AG04450 (cell line): ENCODE data around the gene PLK2. TPM values are rescaled to one million over a fixed set of nuclear protein-coding genes. Genes with fewer than 3 reads are reported as not detected.

Source experiments
- CTCF ChIA-PET: fragments of 300-600, 350-600 bp; formaldehyde crosslinking; extraction: SDS; loops from one replicate; lab custom pipeline; 2022; ENCODE audit warnings: antibody characterized with exemption, inconsistent platforms; lab: Charles Lee
- POLR2A ChIA-PET: fragments of 350-600 bp; formaldehyde crosslinking; extraction: SDS; loops from one replicate; lab custom pipeline; 2021; ENCODE audit warnings: antibody characterized with exemption, inconsistent platforms; lab: Yijun Ruan, JAX
- DNase-seq: peaks from one replicate; pipeline ENCODE4 v3.0.0-alpha.2; 2011; ENCODE audit warnings: low read depth, low spot score
- H3K27ac ChIP-seq: one replicate; pipeline ENCODE4 v1.5.1; 2012; ENCODE audit warnings: low read depth, low read length, control low read depth
- H3K27me3 ChIP-seq: one replicate; pipeline ENCODE4 v1.6.0; 2012; ENCODE audit warnings: low read length; ENCODE audit not compliant: control insufficient read depth, insufficient read depth
- H3K4me3 ChIP-seq: 2 replicates; pipeline ENCODE4 v1.5.1; 2011; ENCODE audit warnings: mild to moderate bottlenecking, low read depth, low read length, control low read depth
- H3K9me3 ChIP-seq: 2 replicates; pipeline ENCODE4 v1.5.1; 2012; ENCODE audit warnings: low read length; ENCODE audit not compliant: control insufficient read depth, insufficient read depth
- CTCF ChIP-seq: IDR thresholded peaks from 2 replicates; pipeline ENCODE4 v1.5.1; 2011; ENCODE audit warnings: low read depth, low read length, control low read depth, inconsistent platforms
- polyA plus RNA-seq: library from polyadenylated mRNA; depleted of rRNA; stranded (reverse); fragments of >200 nt; gene quantifications from 2 replicates; pipeline ENCODE4 v1.2.3, GENCODE V29; 2011

PLK2 gene
- polyA plus RNA-seq, 1 experiment: 229 TPM

- no peak for DNase-seq
- Histone ChIP-seq H3K27me3 (no peaks in the 10 kb centered on the region), H3K9me3 (no peaks in the 10 kb centered on the region; the same call in 1 of the 2 replicates), H3K27ac (peak overlapping the region; percentile 87), H3K4me3 (peak overlapping the region; percentile 94)
- CTCF ChIA-PET: interaction anchor here (0.9 to 7.5 kb wide), 8 partner anchors 595 to 1161 kb away, joined by 3 to 177 read pairs (median 8); no protein-coding TSS in a partner anchor
- TF ChIP-seq CTCF: no peak
- POLR2A ChIA-PET: interaction anchor here (0.7 to 3.1 kb wide), 16 partner anchors 49 to 1161 kb away, joined by 3 to 36 read pairs (median 4); no protein-coding TSS in a partner anchor
These were observed 512 bp downstream of the PLK2 start for GRCh38 chr5:58459146-58460001.

GRCh38 chr5:58458743-58459145 is 1.1 kb downstream of the PLK2 start:
- ChIA-PET POLR2A (interaction anchor here (0.7 to 3.1 kb wide), 7 partner anchors 102 to 1142 kb away, joined by 3 to 36 read pairs (median 5); no protein-coding TSS in a partner anchor), CTCF (interaction anchor here (2.1 to 7.5 kb wide), 3 partner anchors 680 to 1160 kb away, joined by 6 to 177 read pairs (median 123); no protein-coding TSS in a partner anchor)
- Histone ChIP-seq H3K27ac (peak overlapping the region; percentile 87), H3K27me3 (no peaks in the 10 kb centered on the region), H3K4me3 (peak overlapping the region; percentile 94), H3K9me3 (no peaks in the 10 kb centered on the region; the same call in 1 of the 2 replicates)
- no peak for DNase-seq
- TF ChIP-seq CTCF: no peak

- ChIA-PET CTCF (interaction anchor here (2.1 to 7.5 kb wide), 3 partner anchors 680 to 1160 kb away, joined by 6 to 177 read pairs (median 123); no protein-coding TSS in a partner anchor), POLR2A (interaction anchor here (1.7 to 3.1 kb wide), 3 partner anchors 570 to 680 kb away, joined by 3 to 36 read pairs (median 13); no protein-coding TSS in a partner anchor)
- H3K27me3 ChIP-seq: no peaks in the 10 kb centered on the region
- peak overlapping the region; percentile 94 for H3K4me3 ChIP-seq
- no peak overlapping the region for H3K27ac ChIP-seq
- no peak for TF ChIP-seq CTCF
- H3K9me3 ChIP-seq: no peaks in the 10 kb centered on the region; the same call in 1 of the 2 replicates
- no peak for DNase-seq
These were observed 1.6 kb downstream of the PLK2 start for GRCh38 chr5:58458141-58458742.

- ChIA-PET POLR2A (no interaction called here), CTCF (interaction anchor here (2.1 to 2.6 kb wide), 2 partner anchors 569 to 678 kb away, joined by 8 to 24 read pairs; no protein-coding TSS in a partner anchor)
- Histone ChIP-seq H3K27ac (no peak overlapping the region), H3K4me3 (peak overlapping the region; percentile 94), H3K9me3 (no peaks in the 10 kb centered on the region; the same call in 1 of the 2 replicates), H3K27me3 (no peaks in the 10 kb centered on the region)
- no peak for TF ChIP-seq CTCF
- DNase-seq: no peak
These were observed 2.8 kb downstream of the PLK2 start for GRCh38 chr5:58457050-58457449.
